ENCODE data around the gene SCGB1C2.

SCGB1C2 gene

DNA sequence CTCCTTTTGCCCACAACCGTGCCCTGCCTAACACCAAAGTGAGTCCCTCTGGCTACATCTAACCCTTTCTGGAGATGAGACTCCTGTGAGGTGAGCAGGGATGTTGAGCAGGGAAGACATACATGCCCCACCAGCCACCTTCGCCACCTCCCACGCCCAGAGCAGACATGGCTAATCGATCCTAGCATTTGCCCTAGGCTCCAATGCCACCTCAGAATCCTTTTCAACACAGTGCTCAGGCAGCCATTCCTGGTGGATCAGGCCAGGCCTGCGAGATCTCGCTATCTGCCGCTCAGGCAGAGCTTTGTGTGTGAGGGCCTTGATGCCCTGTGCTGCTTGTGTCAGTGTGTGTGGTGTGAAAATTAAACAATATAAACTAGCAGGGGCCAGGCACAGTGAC is 21.0 kb downstream of the SCGB1C2 start:
- Histone ChIP-seq H3K23ac (ENCODE audit: low read length) (no peak overlapping the region), H3K36me3 (ENCODE audit: control insufficient read depth in 1 of 2, insufficient read depth in 2 of 2, low read length in 2 of 2) (no peaks in the 10 kb centered on the region), H2AK5ac (ENCODE audit: low read length) (no peak overlapping the region), H4K12ac (ENCODE audit: low read depth, low read length) (no peak overlapping the region), H4K8ac (ENCODE audit: low read depth, low read length) (no peak overlapping the region), H2BK12ac (ENCODE audit: low read length) (no peak overlapping the region), H3K9me3 (ENCODE audit: insufficient read depth, low read depth, low read length) (peaks cover 3% of the 10 kb centered on the region), H3K27ac (ENCODE audit: low read depth, low read length) (no peak overlapping the region), H3K18ac (ENCODE audit: low read length) (no peak overlapping the region), H3K27me3 (ENCODE audit: insufficient read depth, low read length) (no peaks in the 10 kb centered on the region), H3K4me3 (ENCODE audit: low read depth, low read length) (no peak overlapping the region), H3K79me1 (ENCODE audit: low read length) (no peaks in the 10 kb centered on the region), H3K14ac (ENCODE audit: low read length) (no peak overlapping the region), H3K4me1 (ENCODE audit: control insufficient read depth in 1 of 2, insufficient read depth in 2 of 2, low read length in 2 of 2) (no peaks in the 10 kb centered on the region), H3K4ac (ENCODE audit: low read depth, low read length) (no peak overlapping the region), H2AFZ (ENCODE audit: insufficient read depth, low read length, poor library complexity) (no peak overlapping the region), H3K9ac (ENCODE audit: low read length) (no peak overlapping the region), H3K4me2 (ENCODE audit: low read length) (no peak overlapping the region), H4K91ac (ENCODE audit: low read depth, low read length) (no peak overlapping the region), H2BK120ac (ENCODE audit: insufficient read depth, low read length, poor library complexity) (no peak overlapping the region), H3K79me2 (ENCODE audit: control insufficient read depth, insufficient read depth, low read length, poor library complexity) (no peaks in the 10 kb centered on the region), H2BK5ac (ENCODE audit: low read depth, low read length, poor library complexity) (no peak overlapping the region)
- WGBS (ENCODE audit: extremely low coverage, insufficient coverage, insufficient read length), result no CpG with 5 or more reads among the region's 7 CpGs
- DNase-seq, result no peak

DNA sequence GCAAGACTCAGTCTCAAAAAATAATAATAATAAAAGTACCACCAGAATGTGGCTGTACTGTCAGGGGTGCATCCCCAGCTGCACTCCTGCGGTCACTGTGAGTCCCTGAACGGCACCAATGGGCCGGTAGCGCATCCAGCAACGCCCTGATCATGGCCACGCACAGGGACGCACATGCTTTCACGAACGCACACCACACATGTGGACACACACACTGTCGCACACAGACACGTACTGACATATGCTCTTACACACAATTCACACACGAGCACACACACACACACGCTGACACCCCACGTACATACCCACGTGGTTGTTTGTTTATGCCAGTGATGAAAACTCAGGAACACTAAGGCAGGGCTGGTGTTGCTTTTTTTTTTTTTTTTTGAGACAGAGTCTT is 22.2 kb downstream of the SCGB1C2 start:
- H3K4me2 ChIP-seq (ENCODE audit: low read length), result no peak overlapping the region
- H3K4me3 ChIP-seq (ENCODE audit: low read depth, low read length), result no peak overlapping the region
- no peak for DNase-seq
- no peaks in the 10 kb centered on the region for H3K36me3 ChIP-seq (ENCODE audit: control insufficient read depth in 1 of 2, insufficient read depth in 2 of 2, low read length in 2 of 2)
- no peak overlapping the region for H3K14ac ChIP-seq (ENCODE audit: low read length)
- H3K4ac ChIP-seq (ENCODE audit: low read depth, low read length), result no peak overlapping the region
- H2BK12ac ChIP-seq (ENCODE audit: low read length), result no peak overlapping the region
- no peak overlapping the region for H4K8ac ChIP-seq (ENCODE audit: low read depth, low read length)
- no peak overlapping the region for H3K9ac ChIP-seq (ENCODE audit: low read length)
- no peaks in the 10 kb centered on the region for H3K27me3 ChIP-seq (ENCODE audit: insufficient read depth, low read length)
- H3K79me1 ChIP-seq (ENCODE audit: low read length), result no peaks in the 10 kb centered on the region
- no peak overlapping the region for H4K12ac ChIP-seq (ENCODE audit: low read depth, low read length)
- H2AK5ac ChIP-seq (ENCODE audit: low read length), result no peak overlapping the region
- no peaks in the 10 kb centered on the region for H3K79me2 ChIP-seq (ENCODE audit: control insufficient read depth, insufficient read depth, low read length, poor library complexity)
- H3K9me3 ChIP-seq (ENCODE audit: insufficient read depth, low read depth, low read length), result peaks cover 3% of the 10 kb centered on the region
- no CpG with 5 or more reads among the region's 15 CpGs for WGBS (ENCODE audit: extremely low coverage, insufficient coverage, insufficient read length)
- H3K27ac ChIP-seq (ENCODE audit: low read depth, low read length), result no peak overlapping the region
- no peak overlapping the region for H2BK120ac ChIP-seq (ENCODE audit: insufficient read depth, low read length, poor library complexity)
- no peaks in the 10 kb centered on the region for H3K4me1 ChIP-seq (ENCODE audit: control insufficient read depth in 1 of 2, insufficient read depth in 2 of 2, low read length in 2 of 2)
- no peak overlapping the region for H3K23ac ChIP-seq (ENCODE audit: low read length)
- no peak overlapping the region for H3K18ac ChIP-seq (ENCODE audit: low read length)
- H2BK5ac ChIP-seq (ENCODE audit: low read depth, low read length, poor library complexity), result no peak overlapping the region
- no peak overlapping the region for H2AFZ ChIP-seq (ENCODE audit: insufficient read depth, low read length, poor library complexity)
- H4K91ac ChIP-seq (ENCODE audit: low read depth, low read length), result no peak overlapping the region

DNA sequence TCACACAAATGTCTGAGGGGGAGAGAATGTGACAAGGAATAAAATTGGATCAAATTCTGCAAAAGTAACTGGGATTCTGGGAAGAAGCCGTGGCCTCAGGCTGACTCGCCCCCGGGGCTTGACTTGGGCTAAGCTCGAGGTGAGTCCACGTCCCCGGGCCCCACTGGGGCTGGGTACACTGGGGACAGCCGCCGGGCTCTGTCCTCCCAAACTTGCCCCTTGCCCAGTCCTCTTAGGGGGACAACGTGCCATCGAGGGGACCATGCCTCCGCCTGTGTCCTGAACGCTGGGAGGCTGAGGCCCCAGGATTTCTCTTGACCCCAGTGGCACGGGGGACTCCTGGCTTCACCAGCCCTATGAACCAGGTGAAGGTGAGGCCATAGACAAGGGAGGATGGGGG is 23.0 kb downstream of the SCGB1C2 start:
- H3K9me3 ChIP-seq (ENCODE audit: insufficient read depth, low read depth, low read length), result peaks cover 3% of the 10 kb centered on the region
- no peak overlapping the region for H2BK5ac ChIP-seq (ENCODE audit: low read depth, low read length, poor library complexity)
- H3K27me3 ChIP-seq (ENCODE audit: insufficient read depth, low read length), result no peaks in the 10 kb centered on the region
- no CpG with 5 or more reads among the region's 13 CpGs for WGBS (ENCODE audit: extremely low coverage, insufficient coverage, insufficient read length)
- H3K36me3 ChIP-seq (ENCODE audit: control insufficient read depth in 1 of 2, insufficient read depth in 2 of 2, low read length in 2 of 2), result no peaks in the 10 kb centered on the region
- no peak overlapping the region for H3K4me2 ChIP-seq (ENCODE audit: low read length)
- no peaks in the 10 kb centered on the region for H3K79me2 ChIP-seq (ENCODE audit: control insufficient read depth, insufficient read depth, low read length, poor library complexity)
- no peak overlapping the region for H3K18ac ChIP-seq (ENCODE audit: low read length)
- H3K4me1 ChIP-seq (ENCODE audit: control insufficient read depth in 1 of 2, insufficient read depth in 2 of 2, low read length in 2 of 2), result no peaks in the 10 kb centered on the region
- no peak overlapping the region for H3K9ac ChIP-seq (ENCODE audit: low read length)
- no peak overlapping the region for H2BK12ac ChIP-seq (ENCODE audit: low read length)
- H2AK5ac ChIP-seq (ENCODE audit: low read length), result no peak overlapping the region
- H4K8ac ChIP-seq (ENCODE audit: low read depth, low read length), result no peak overlapping the region
- no peak overlapping the region for H3K4me3 ChIP-seq (ENCODE audit: low read depth, low read length)
- H3K23ac ChIP-seq (ENCODE audit: low read length), result no peak overlapping the region
- H3K14ac ChIP-seq (ENCODE audit: low read length), result no peak overlapping the region
- no peak overlapping the region for H4K91ac ChIP-seq (ENCODE audit: low read depth, low read length)
- no peak overlapping the region for H4K12ac ChIP-seq (ENCODE audit: low read depth, low read length)
- H3K4ac ChIP-seq (ENCODE audit: low read depth, low read length), result no peak overlapping the region
- no peak overlapping the region for H3K27ac ChIP-seq (ENCODE audit: low read depth, low read length)
- no peak for DNase-seq
- no peak overlapping the region for H2AFZ ChIP-seq (ENCODE audit: insufficient read depth, low read length, poor library complexity)
- no peaks in the 10 kb centered on the region for H3K79me1 ChIP-seq (ENCODE audit: low read length)
- no peak overlapping the region for H2BK120ac ChIP-seq (ENCODE audit: insufficient read depth, low read length, poor library complexity)

DNA sequence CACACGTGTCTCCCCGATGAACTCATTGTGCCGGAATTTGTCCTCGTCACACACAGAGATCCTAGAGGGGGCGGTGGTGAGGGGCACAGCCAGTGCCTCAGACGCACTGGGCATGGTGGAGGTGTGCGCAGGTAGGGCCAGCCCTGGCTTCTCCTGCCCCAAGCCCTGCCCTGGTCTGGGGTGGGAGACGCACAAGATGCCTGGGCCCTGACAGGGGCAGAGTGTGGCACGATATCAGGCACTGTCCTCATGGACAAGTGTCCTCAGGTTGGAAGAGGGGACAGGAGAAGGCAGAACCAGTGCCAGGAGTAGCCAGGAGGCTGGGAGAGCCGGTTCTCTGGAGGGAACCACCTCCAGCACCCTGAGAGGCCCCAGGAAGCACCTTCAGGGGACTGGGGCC is 24.1 kb downstream of the SCGB1C2 start:
- Histone ChIP-seq H4K91ac (ENCODE audit: low read depth, low read length) (no peak overlapping the region), H2BK12ac (ENCODE audit: low read length) (no peak overlapping the region), H2BK120ac (ENCODE audit: insufficient read depth, low read length, poor library complexity) (no peak overlapping the region), H3K9me3 (ENCODE audit: insufficient read depth, low read depth, low read length) (no peaks in the 10 kb centered on the region), H2BK5ac (ENCODE audit: low read depth, low read length, poor library complexity) (no peak overlapping the region), H3K4ac (ENCODE audit: low read depth, low read length) (no peak overlapping the region), H3K14ac (ENCODE audit: low read length) (no peak overlapping the region), H3K27me3 (ENCODE audit: insufficient read depth, low read length) (no peaks in the 10 kb centered on the region), H2AK5ac (ENCODE audit: low read length) (no peak overlapping the region), H3K79me1 (ENCODE audit: low read length) (no peaks in the 10 kb centered on the region), H4K12ac (ENCODE audit: low read depth, low read length) (no peak overlapping the region), H3K4me1 (ENCODE audit: control insufficient read depth in 1 of 2, insufficient read depth in 2 of 2, low read length in 2 of 2) (no peaks in the 10 kb centered on the region), H3K27ac (ENCODE audit: low read depth, low read length) (no peak overlapping the region), H2AFZ (ENCODE audit: insufficient read depth, low read length, poor library complexity) (no peak overlapping the region), H3K36me3 (ENCODE audit: control insufficient read depth in 1 of 2, insufficient read depth in 2 of 2, low read length in 2 of 2) (no peaks in the 10 kb centered on the region), H3K23ac (ENCODE audit: low read length) (no peak overlapping the region), H3K79me2 (ENCODE audit: control insufficient read depth, insufficient read depth, low read length, poor library complexity) (no peaks in the 10 kb centered on the region), H3K4me3 (ENCODE audit: low read depth, low read length) (no peak overlapping the region), H3K18ac (ENCODE audit: low read length) (no peak overlapping the region), H3K9ac (ENCODE audit: low read length) (no peak overlapping the region), H4K8ac (ENCODE audit: low read depth, low read length) (no peak overlapping the region), H3K4me2 (ENCODE audit: low read length) (no peak overlapping the region)
- DNase-seq, result no peak
- WGBS (ENCODE audit: extremely low coverage, insufficient coverage, insufficient read length), result no CpG with 5 or more reads among the region's 10 CpGs

Data from trophoblast cell (in vitro differentiated cells and primary cell).